Duodenal mucosa (tissue), 2 donors: Measurements from ENCODE around the gene RTBDN.

Experiments
- H3K27ac ChIP-seq: one replicate; pipeline ENCODE4 v1.7.0; 2013; ENCODE audit warnings: low read depth, low read length
- H3K27me3 ChIP-seq, 2 donors: one replicate each; pipeline ENCODE4 v1.7.0; 2013; ENCODE audit warnings: low read length in 2 of 2, control low read depth in 1 of 2; ENCODE audit not compliant: insufficient read depth in 2 of 2, control insufficient read depth in 1 of 2
- H3K36me3 ChIP-seq, 2 donors: one replicate each; pipeline ENCODE4 v1.7.0; 2013; ENCODE audit warnings: low read length in 2 of 2, control low read depth in 1 of 2; ENCODE audit not compliant: insufficient read depth in 2 of 2, control insufficient read depth in 1 of 2
- H3K4me1 ChIP-seq, 2 donors: one replicate each; pipeline ENCODE4 v1.7.0; 2013; ENCODE audit warnings: low read length in 2 of 2, control low read depth in 1 of 2; ENCODE audit not compliant: insufficient read depth in 2 of 2, control insufficient read depth in 1 of 2
- H3K4me3 ChIP-seq, 2 donors: one replicate each; pipeline ENCODE4 v1.7.0; 2013; ENCODE audit warnings: low read length in 2 of 2, low read depth in 1 of 2
- H3K9ac ChIP-seq, 2 donors: one replicate each; pipeline ENCODE4 v1.7.0; 2013; ENCODE audit warnings: low read length in 2 of 2, low read depth in 1 of 2
- H3K9me3 ChIP-seq, 2 donors: one replicate each; pipeline ENCODE4 v1.7.0; 2013; ENCODE audit warnings: low read length in 2 of 2, control low read depth in 1 of 2; ENCODE audit not compliant: control insufficient read depth in 1 of 2

The RTBDN gene

GRCh38 chr19:12792051-12792852, 42.1 kb downstream of the RTBDN start:
- Histone ChIP-seq H3K4me3 (peak overlapping the region; percentile 91 to 95), H3K9me3 (no peaks in the 10 kb centered on the region), H3K27ac (peak overlapping the region; percentile 100), H3K9ac (peak overlapping the region; percentile 99 to 100), H3K36me3 (no peaks in the 10 kb centered on the region), H3K4me1 (peaks cover 44 to 46% of the 10 kb centered on the region in 2 donors), H3K27me3 (no peaks in the 10 kb centered on the region)

GRCh38 chr19:12791345-12792050, 42.9 kb downstream of the RTBDN start, which contains the start of gene JUNB:
TSS of gene JUNB (plus strand) at chr19:12791486. CDS start at chr19:12791772, 286 bp downstream.
- Histone ChIP-seq H3K36me3 (no peaks in the 10 kb centered on the region), H3K9me3 (no peaks in the 10 kb centered on the region), H3K27ac (peak within 1 kb of the TSS; percentile 100), H3K9ac (peak within 1 kb of the TSS; percentile 99 to 100), H3K4me1 (peaks cover 49 to 53% of the 10 kb centered on the region in 2 donors), H3K4me3 (peak within 1 kb of the TSS; percentile 91 to 95), H3K27me3 (no peaks in the 10 kb centered on the region)

- H3K4me1 ChIP-seq = peaks cover 49 to 53% of the 10 kb centered on the region in 2 donors
- H3K36me3 ChIP-seq = no peaks in the 10 kb centered on the region
- peak overlapping the region; percentile 100 for H3K27ac ChIP-seq
- H3K9ac ChIP-seq = peak overlapping the region; percentile 99 to 100
- peak overlapping the region; percentile 72 to 91 for H3K4me3 ChIP-seq
- no peaks in the 10 kb centered on the region for H3K27me3 ChIP-seq
- no peaks in the 10 kb centered on the region for H3K9me3 ChIP-seq
Observed at GRCh38 chr19:12790628-12791344, 43.6 kb downstream of the RTBDN start.

- Histone ChIP-seq H3K27me3 (no peaks in the 10 kb centered on the region), H3K4me3 (peak overlapping the region; percentile 72 to 91), H3K9me3 (no peaks in the 10 kb centered on the region), H3K27ac (peak overlapping the region; percentile 100), H3K9ac (peak overlapping the region; percentile 99 to 100), H3K36me3 (no peaks in the 10 kb centered on the region), H3K4me1 (peaks cover 54 to 59% of the 10 kb centered on the region in 2 donors)
Observed at GRCh38 chr19:12789904-12790619, 44.3 kb downstream of the RTBDN start.

GRCh38 chr19:12789098-12789903, 45.1 kb downstream of the RTBDN start:
- Histone ChIP-seq H3K27me3 (no peaks in the 10 kb centered on the region), H3K4me3 (peak overlapping the region; percentile 75 to 91), H3K27ac (peak overlapping the region; percentile 100), H3K4me1 (peaks cover 59 to 61% of the 10 kb centered on the region in 2 donors), H3K9ac (peak overlapping the region; percentile 86 to 99), H3K36me3 (no peaks in the 10 kb centered on the region), H3K9me3 (no peaks in the 10 kb centered on the region)

GRCh38 chr19:12788682-12789097, 45.7 kb downstream of the RTBDN start:
- H3K9ac ChIP-seq = peak overlapping the region; percentile 86 to 99
- peak overlapping the region; percentile 100 for H3K27ac ChIP-seq
- H3K9me3 ChIP-seq = no peaks in the 10 kb centered on the region
- peak overlapping the region; percentile 70 to 75 for H3K4me3 ChIP-seq
- peaks cover 61 to 62% of the 10 kb centered on the region in 2 donors for H3K4me1 ChIP-seq
- no peaks in the 10 kb centered on the region for H3K36me3 ChIP-seq
- no peaks in the 10 kb centered on the region for H3K27me3 ChIP-seq

- peaks cover 67% of the 10 kb centered on the region in 2 donors for H3K4me1 ChIP-seq
- H3K4me3 ChIP-seq = peak overlapping the region; percentile 33 to 75
- H3K27me3 ChIP-seq = no peaks in the 10 kb centered on the region
- H3K9me3 ChIP-seq = no peaks in the 10 kb centered on the region
- peak overlapping the region; percentile 86 to 99 for H3K9ac ChIP-seq
- H3K36me3 ChIP-seq = no peaks in the 10 kb centered on the region
- H3K27ac ChIP-seq = peak overlapping the region; percentile 100
Observed at GRCh38 chr19:12788042-12788681, 46.2 kb downstream of the RTBDN start.

- H3K27ac ChIP-seq = no peak overlapping the region
- H3K9ac ChIP-seq = no peak overlapping the region
- no peaks in the 10 kb centered on the region for H3K27me3 ChIP-seq
- no peaks in the 10 kb centered on the region for H3K36me3 ChIP-seq
- H3K9me3 ChIP-seq = no peaks in the 10 kb centered on the region
- peaks cover 72% of the 10 kb centered on the region in 2 donors for H3K4me1 ChIP-seq
- no peak overlapping the region for H3K4me3 ChIP-seq
Observed at GRCh38 chr19:12787458-12787857, 46.9 kb downstream of the RTBDN start.
